Bronchial epithelial cell (primary cell): ENCODE data around the gene KDM1A. TPM values are rescaled to one million over a fixed set of nuclear protein-coding genes. Genes with fewer than 3 reads are reported as not detected.

Source experiments
- DNase-seq: peaks from one replicate; pipeline ENCODE4 v3.0.0-alpha.2; 2010; ENCODE audit warnings: low read depth
- FAIRE-seq: peaks from 2 replicates; lab custom pipeline; 2011; peaks lifted over from hg19 to GRCh38; lab: Jason Lieb, UNC
- H3K27me3 ChIP-seq: 2 replicates; pipeline ENCODE4 v1.5.1; 2011; ENCODE audit warnings: low read length; ENCODE audit not compliant: control insufficient read depth, insufficient read depth
- H3K36me3 ChIP-seq: 2 replicates; pipeline ENCODE4 v1.5.1; 2011; ENCODE audit warnings: low read length; ENCODE audit not compliant: control insufficient read depth, insufficient read depth
- H3K4me3 ChIP-seq: 2 replicates; pipeline ENCODE4 v1.5.1; 2011; ENCODE audit warnings: mild to moderate bottlenecking, low read depth, low read length, control low read depth
- CTCF ChIP-seq: IDR thresholded peaks from 2 replicates; pipeline ENCODE4 v1.5.1; 2011; ENCODE audit warnings: mild to moderate bottlenecking, moderate library complexity, low read length, control low read depth, inconsistent platforms; ENCODE audit not compliant: insufficient read depth, severe bottlenecking
- total RNA-seq: library from RNA; depleted of rRNA; stranded (reverse); fragments of >200 nt; gene quantifications from 2 replicates; pipeline ENCODE4 v1.2.1, GENCODE V29; 2014

Gene KDM1A
- total RNA-seq, 1 donor from 2014 or later = 71.1 TPM

GRCh38 chr1:23116921-23117699 lies 97.8 kb downstream of the KDM1A start:
- Histone ChIP-seq H3K36me3 (no peaks in the 10 kb centered on the region), H3K4me3 (no peak overlapping the region), H3K27me3 (no peaks in the 10 kb centered on the region)
- DNase-seq (no peak), FAIRE-seq (no peak)
- no peak for TF ChIP-seq CTCF

- no peak overlapping the region for H3K4me3 ChIP-seq
- no peak for FAIRE-seq
- H3K27me3 ChIP-seq = no peaks in the 10 kb centered on the region
- no peak for DNase-seq
- no peak for TF ChIP-seq CTCF
- no peaks in the 10 kb centered on the region for H3K36me3 ChIP-seq
Measured at GRCh38 chr1:23118407-23118806, 99.1 kb downstream of the KDM1A start.

GRCh38 chr1:23118957-23119792 lies 99.9 kb downstream of the KDM1A start:
- Histone ChIP-seq H3K36me3 (no peaks in the 10 kb centered on the region), H3K4me3 (no peak overlapping the region), H3K27me3 (no peaks in the 10 kb centered on the region)
- FAIRE-seq = no peak
- TF ChIP-seq CTCF = no peak
- DNase-seq = no peak

- no peaks in the 10 kb centered on the region for H3K36me3 ChIP-seq
- no peak overlapping the region for H3K4me3 ChIP-seq
- TF ChIP-seq CTCF = no peak
- H3K27me3 ChIP-seq = no peaks in the 10 kb centered on the region
- FAIRE-seq = no peak
- DNase-seq = no peak
Measured at GRCh38 chr1:23120383-23120782, 101.1 kb downstream of the KDM1A start.

GRCh38 chr1:23122023-23122748 lies 102.9 kb downstream of the KDM1A start:
- no peaks in the 10 kb centered on the region for H3K27me3 ChIP-seq
- FAIRE-seq (no peak), DNase-seq (peak; percentile 26)
- TF ChIP-seq CTCF = no peak
- no peaks in the 10 kb centered on the region for H3K36me3 ChIP-seq
- no peak overlapping the region for H3K4me3 ChIP-seq
